Smooth muscle cell (in vitro differentiated cells): ENCODE measurements around the gene FAM184A. TPM values are rescaled to one million over a fixed set of nuclear protein-coding genes. Genes with fewer than 3 reads are reported as not detected.

Source experiments
- DNase-seq: peaks from one replicate; lab custom pipeline; 2025; ENCODE audit not compliant: unreplicated experiment; lab: John Stamatoyannopoulos, UW
- H2AFZ ChIP-seq: fragments of 200-600 bp; sonication (generic); 2 replicates; pipeline ENCODE4 v1.6.0; 2016; ENCODE audit warnings: antibody characterized with exemption, low read depth, mild to moderate bottlenecking
- H3F3A ChIP-seq: fragments of 200-600 bp; sonication (generic); 2 replicates; pipeline ENCODE4 v1.6.0; 2017; ENCODE audit warnings: antibody characterized with exemption, low read depth
- H3K27ac ChIP-seq: fragments of 200-600 bp; sonication (generic); 2 replicates; pipeline ENCODE4 v1.5.1; 2016; ENCODE audit warnings: low read depth, mild to moderate bottlenecking
- H3K27me3 ChIP-seq: fragments of 200-600 bp; sonication (generic); 2 replicates; pipeline ENCODE4 v1.6.1; 2016; ENCODE audit warnings: low read depth, mild to moderate bottlenecking
- H3K36me3 ChIP-seq: fragments of 200-600 bp; sonication (generic); 2 replicates; pipeline ENCODE4 v1.5.1; 2016; ENCODE audit warnings: low read depth
- H3K4me1 ChIP-seq: fragments of 200-600 bp; sonication (generic); 2 replicates; pipeline ENCODE4 v1.5.1; 2016; ENCODE audit warnings: low read depth
- H3K4me2 ChIP-seq: fragments of 200-600 bp; sonication (generic); 2 replicates; pipeline ENCODE4 v1.6.0; 2016; ENCODE audit warnings: mild to moderate bottlenecking
- H3K4me3 ChIP-seq: fragments of 200-600 bp; sonication (generic); 2 replicates; pipeline ENCODE4 v1.5.1; 2016; ENCODE audit warnings: mild to moderate bottlenecking
- H3K79me2 ChIP-seq: fragments of 200-600 bp; sonication (generic); 2 replicates; pipeline ENCODE4 v1.6.0; 2016; ENCODE audit warnings: low read depth, mild to moderate bottlenecking
- H3K9ac ChIP-seq: fragments of 200-600 bp; sonication (generic); 2 replicates; pipeline ENCODE4 v1.6.0; 2016; ENCODE audit warnings: low read depth
- H3K9me3 ChIP-seq: fragments of 200-600 bp; sonication (generic); replicated peaks from 2 replicates; pipeline ENCODE4 v1.5.1; 2016; ENCODE audit warnings: low read depth
- H4K20me1 ChIP-seq: fragments of 200-600 bp; sonication (generic); 2 replicates; pipeline ENCODE4 v1.6.0; 2016; ENCODE audit warnings: low read depth
- CTCF ChIP-seq: fragments of 200-600 bp; sonication (generic); IDR thresholded peaks from 2 replicates; pipeline ENCODE4 v1.5.1; 2017; ENCODE audit warnings: borderline replicate concordance, mild to moderate bottlenecking, antibody characterized with exemption; ENCODE audit not compliant: insufficient read depth, poor library complexity, severe bottlenecking
- WGBS: methylation state at CpG from one replicate; pipeline ENCODE4 v1.1.7; 2016; ENCODE audit warnings: low lambda C conversion rate; 5-methylcytosine and 5-hydroxymethylcytosine counted together
- microRNA counts: library from miRNA; unstranded; fragments of <30 nt; microRNA quantifications from one replicate; lab custom pipeline; 2016
- microRNA-seq: library from miRNA; unstranded; fragments of <30 nt; microRNA quantifications from one replicate; pipeline ENCODE4, GENCODE V29; 2016; ENCODE audit warnings: borderline number of aligned reads
- polyA plus RNA-seq: library from polyadenylated mRNA; unstranded; fragments of >200 nt; fragmentation: Nextera tagmentation; extraction: Ambion mirVana; gene quantifications from 2 replicates; pipeline ENCODE4 v1.2.1, GENCODE V29; 2016
- small RNA-seq: library from RNA; depleted of rRNA; stranded (forward); fragments of <200 nt; gene quantifications from one replicate; pipeline ENCODE3, GENCODE V24; 2014
- total RNA-seq: library from RNA; depleted of rRNA; stranded (reverse); fragments of >200 nt; gene quantifications from 2 replicates; pipeline ENCODE4 v1.2.3, GENCODE V29; 2014

Gene FAM184A
- total and polyA plus RNA-seq, 2 experiments from 2014 or later: 0.23 to 0.31 TPM

DNA sequence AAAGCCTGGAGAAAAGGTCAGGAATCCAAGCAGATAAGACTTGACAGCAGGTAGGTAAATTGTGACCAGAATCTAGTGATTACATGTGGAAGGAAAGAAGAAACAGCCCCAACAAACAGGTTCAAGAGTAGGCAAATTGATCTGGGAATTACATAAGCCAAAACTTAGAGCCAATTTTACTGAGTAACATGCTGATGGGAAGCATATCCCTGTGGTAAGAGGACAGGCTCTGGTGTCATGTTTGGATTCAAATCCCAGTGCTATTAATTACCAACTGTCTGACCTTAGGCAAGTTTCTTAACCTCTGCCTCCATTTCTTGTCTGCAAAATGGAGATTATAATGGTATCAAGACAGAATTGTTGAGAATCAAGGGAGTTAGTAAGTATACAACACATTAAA is 163.9 kb downstream of the FAM184A start:
- no peak overlapping the region for H3K9ac ChIP-seq
- no peak overlapping the region for H3K4me3 ChIP-seq
- H3K27me3 ChIP-seq: no peaks in the 10 kb centered on the region
- H3K4me1 ChIP-seq: no peaks in the 10 kb centered on the region
- no peak for TF ChIP-seq CTCF
- H3F3A ChIP-seq: peaks cover 11% of the 10 kb centered on the region
- DNase-seq: no peak
- no peak overlapping the region for H3K27ac ChIP-seq
- no peak overlapping the region for H3K4me2 ChIP-seq
- H4K20me1 ChIP-seq: peaks cover 3% of the 10 kb centered on the region
- H3K79me2 ChIP-seq: no peaks in the 10 kb centered on the region
- no peak overlapping the region for H2AFZ ChIP-seq
- H3K36me3 ChIP-seq: peaks cover 14% of the 10 kb centered on the region
- no peaks in the 10 kb centered on the region for H3K9me3 ChIP-seq

DNA sequence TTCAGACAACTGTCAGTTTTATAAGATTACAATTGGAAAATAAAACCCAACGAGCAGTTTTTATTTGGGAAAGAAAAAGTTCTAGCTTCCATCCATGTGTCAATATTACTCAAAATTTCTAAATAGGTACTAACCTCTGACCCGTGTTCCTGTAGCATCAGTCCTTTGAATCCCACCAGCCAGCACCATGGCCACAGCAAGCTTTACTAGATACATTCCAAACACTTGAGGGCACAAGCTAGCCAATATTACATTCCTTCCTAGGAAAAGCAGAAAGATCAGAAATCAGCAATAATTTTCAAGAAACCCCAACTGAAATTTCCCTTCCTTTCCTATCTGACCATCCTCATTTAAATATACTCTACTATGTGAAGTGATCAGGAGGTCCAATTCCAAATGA is 165.3 kb downstream of the FAM184A start:
- H4K20me1 ChIP-seq: peaks cover 10% of the 10 kb centered on the region
- no peaks in the 10 kb centered on the region for H3K79me2 ChIP-seq
- peaks cover 11% of the 10 kb centered on the region for H3F3A ChIP-seq
- no peak overlapping the region for H3K27ac ChIP-seq
- 88% methylated on average over 2 of the region's 2 CpGs for WGBS
- no peaks in the 10 kb centered on the region for H3K9me3 ChIP-seq
- H3K4me2 ChIP-seq: no peak overlapping the region
- no peak for DNase-seq
- H3K4me3 ChIP-seq: no peak overlapping the region
- H3K36me3 ChIP-seq: peaks cover 20% of the 10 kb centered on the region
- TF ChIP-seq CTCF: no peak
- no peak overlapping the region for H2AFZ ChIP-seq
- H3K4me1 ChIP-seq: no peaks in the 10 kb centered on the region
- no peaks in the 10 kb centered on the region for H3K27me3 ChIP-seq
- H3K9ac ChIP-seq: no peak overlapping the region

DNA sequence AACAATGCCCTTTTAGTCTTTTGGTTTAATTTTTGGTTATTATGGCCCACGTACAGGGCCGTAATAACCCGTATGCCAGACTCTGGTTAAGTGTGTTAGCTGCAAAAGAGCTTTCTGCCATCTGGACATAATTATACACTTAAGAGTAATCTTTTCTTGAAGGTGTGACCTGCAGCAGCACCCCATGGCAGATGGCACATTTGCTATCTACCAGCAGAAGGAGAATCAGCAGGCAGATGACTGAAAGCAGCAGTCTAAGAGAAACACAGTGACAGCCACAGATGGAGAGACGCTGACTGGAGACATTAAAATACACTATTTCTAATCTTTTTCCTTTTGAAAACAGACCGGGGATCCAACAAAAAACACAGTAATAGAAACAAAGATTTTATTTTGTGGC is 165.8 kb downstream of the FAM184A start:
- no peaks in the 10 kb centered on the region for H3K4me1 ChIP-seq
- no peak overlapping the region for H2AFZ ChIP-seq
- H3F3A ChIP-seq: peaks cover 11% of the 10 kb centered on the region
- H3K9me3 ChIP-seq: no peaks in the 10 kb centered on the region
- H3K27ac ChIP-seq: no peak overlapping the region
- peaks cover 26% of the 10 kb centered on the region for H3K36me3 ChIP-seq
- DNase-seq: no peak
- no peaks in the 10 kb centered on the region for H3K27me3 ChIP-seq
- H4K20me1 ChIP-seq: peaks cover 15% of the 10 kb centered on the region
- TF ChIP-seq CTCF: no peak
- H3K79me2 ChIP-seq: peaks cover 3% of the 10 kb centered on the region
- WGBS: 74% methylated on average over 5 of the region's 5 CpGs
- H3K4me2 ChIP-seq: no peak overlapping the region
- no peak overlapping the region for H3K4me3 ChIP-seq
- no peak overlapping the region for H3K9ac ChIP-seq

MicroRNAs encoded within 50 kb of the gene (microRNA counts, 767-probe panel; counts per million panel counts)
- microRNA hsa-miR-548b-3p (lab: Ali Mortazavi, UCI) (183 counts per million), microRNA hsa-miR-548b-5p (lab: Ali Mortazavi, UCI) (183 counts per million)

Small RNA genes within 50 kb of the gene (microRNA-seq; reads per million reads assigned to microRNA genes)
- not detected for gene MIR548B

Small RNA genes within 50 kb of the gene (small RNA-seq; reads per million reads assigned to genes)
- gene MIR548B (not detected), gene RF00019 (not detected)

Other genes with a start within 250 kb of the FAM184A start
- 33.4 and 35.2 TPM in 2 replicates for gene ASF1A, start 184.5 kb downstream of the FAM184A start, total RNA-seq
- gene ASF1A, start 184.5 kb downstream of the FAM184A start, polyA plus RNA-seq: 34.6 and 38.8 TPM in 2 replicates
- gene MCM9, start 143.5 kb downstream of the FAM184A start, total RNA-seq: 3.9 and 7.8 TPM in 2 replicates
- gene MCM9, start 143.5 kb downstream of the FAM184A start, polyA plus RNA-seq: 3.8 and 8.1 TPM in 2 replicates